Kidney (tissue), 14 donors: ENCODE data around the gene LRRC25. TPM values are rescaled to one million over a fixed set of nuclear protein-coding genes. Genes with fewer than 3 reads are reported as not detected.

Source experiments
- DNase-seq, 5 donors: peaks; one replicate each; pipeline ENCODE4 v3.0.0-alpha.2; 2013 to 2020
- FAIRE-seq: peaks from 2 replicates; lab custom pipeline; 2012; peaks lifted over from hg19 to GRCh38; lab: Jason Lieb, UNC
- H3K27ac ChIP-seq, 2 donors: one replicate each; pipeline ENCODE4 v1.7.0; 2013; ENCODE audit warnings: low read depth in 2 of 2, low read length in 2 of 2, inconsistent platforms in 1 of 2
- H3K27me3 ChIP-seq: one replicate; pipeline ENCODE4 v1.7.1; 2013; ENCODE audit warnings: low read length, inconsistent platforms; ENCODE audit not compliant: control insufficient read depth, insufficient read depth
- H3K36me3 ChIP-seq, 3 donors: one replicate each; pipeline versions ENCODE4 v1.7.0 to v1.7.1; 2013; ENCODE audit warnings: low read length in 3 of 3, control low read depth in 1 of 3, inconsistent platforms in 1 of 3; ENCODE audit not compliant: insufficient read depth in 3 of 3, control insufficient read depth in 2 of 3
- H3K4me1 ChIP-seq, 3 donors: one replicate each; pipeline versions ENCODE4 v1.7.0 to v1.7.1; 2013; ENCODE audit warnings: low read length in 3 of 3, inconsistent platforms in 1 of 3, low read depth in 1 of 3; ENCODE audit not compliant: control insufficient read depth in 2 of 3, insufficient read depth in 2 of 3
- H3K4me3 ChIP-seq, 3 donors: one replicate each; pipeline versions ENCODE4 v1.7.0 to v1.8.1; 2013; ENCODE audit warnings: low read length in 3 of 3, control low read depth in 1 of 3, inconsistent platforms in 1 of 3
- H3K9ac ChIP-seq, 3 donors: one replicate each; pipeline versions ENCODE4 v1.7.0 to v1.7.1; 2013; ENCODE audit warnings: low read length in 3 of 3, control low read depth in 1 of 3, inconsistent platforms in 1 of 3
- H3K9me3 ChIP-seq, 3 donors: one replicate each; pipeline versions ENCODE4 v1.7.0 to v1.7.1; 2013; ENCODE audit warnings: low read length in 3 of 3, control low read depth in 1 of 3, inconsistent platforms in 1 of 3; ENCODE audit not compliant: control insufficient read depth in 2 of 3, insufficient read depth in 1 of 3
- CTCF ChIP-seq: IDR thresholded peaks from 3 replicates; pipeline ENCODE4 v1.5.1; 2012; ENCODE audit warnings: mild to moderate bottlenecking, moderate library complexity, borderline replicate concordance; ENCODE audit not compliant: insufficient read depth; ENCODE audit errors: extremely low read depth
- intact Hi-C: fragments of 100-400 bp; cut with DNase I; formaldehyde crosslinking; loops from one replicate; pipeline ENCODE4 v1.11.1; 2022
- polyA plus RNA-seq: library from polyadenylated mRNA; stranded (reverse); fragments of 350-450 nt; fragmentation: Illumina TruSeq; extraction: RNeasy Lipid Tissue Mini Kit (QIAGEN cat#74804); gene quantifications from one replicate; pipeline ENCODE4 v1.2.3, GENCODE V29; 2014; ENCODE audit warnings: low read depth, low replicate concordance; ENCODE audit not compliant: insufficient read depth
- total RNA-seq: library from RNA; stranded (reverse); fragmentation: NEBNext Ultra II Directional; extraction: Animal tissue kit (Norgen Biotek cat#: 25700); gene quantifications from one replicate; pipeline ENCODE4 v1.2.1, GENCODE V29; 2021
- donor health status: control.
- donor health status: control.
- donor health status: control.
- donor health status: control.
- donor health status: control.
- donor health status: DM: yes; HTN: yes; CAD: no.
- donor health status: Normal renal cell carcinoma (clear cell type).

The LRRC25 gene
- total and polyA plus RNA-seq, 2 donors from 2014 or later: 2.7 to 13.1 TPM

- Histone ChIP-seq H3K27me3 (no peaks in the 10 kb centered on the region), H3K9ac (no peak overlapping the region), H3K4me3 (no peak overlapping the region), H3K9me3 (no peaks in the 10 kb centered on the region), H3K27ac (no peak overlapping the region), H3K4me1 (peaks cover 0 to 11% (median 0%) of the 10 kb centered on the region in 3 donors), H3K36me3 (no peaks in the 10 kb centered on the region)
- intact Hi-C loops: no loop called here
- peak in 1 of 5 donors; percentile 61 for DNase-seq
- no peak for FAIRE-seq
- no peak for TF ChIP-seq CTCF
Observed at GRCh38 chr19:18427743-18428113, 30.3 kb upstream of the LRRC25 start.

- FAIRE-seq (no peak), DNase-seq (peak in 1 of 5 donors; percentile 59)
- H3K4me1 ChIP-seq: peaks cover 0 to 11% (median 0%) of the 10 kb centered on the region in 3 donors
- H3K36me3 ChIP-seq: no peaks in the 10 kb centered on the region
- TF ChIP-seq CTCF: no peak
- H3K9me3 ChIP-seq: no peaks in the 10 kb centered on the region
- no peak overlapping the region for H3K9ac ChIP-seq
- no peaks in the 10 kb centered on the region for H3K27me3 ChIP-seq
- H3K27ac ChIP-seq: no peak overlapping the region
- H3K4me3 ChIP-seq: no peak overlapping the region
- intact Hi-C loops: no loop called here
Observed at GRCh38 chr19:18427080-18427742, 29.8 kb upstream of the LRRC25 start.

- FAIRE-seq (no peak), DNase-seq (no peak)
- no peaks in the 10 kb centered on the region for H3K27me3 ChIP-seq
- no peaks in the 10 kb centered on the region for H3K36me3 ChIP-seq
- no peak overlapping the region for H3K4me3 ChIP-seq
- H3K27ac ChIP-seq: no peak overlapping the region
- H3K9ac ChIP-seq: no peak overlapping the region
- H3K4me1 ChIP-seq: peaks cover 0 to 11% (median 0%) of the 10 kb centered on the region in 3 donors
- intact Hi-C loops: no loop called here
- no peaks in the 10 kb centered on the region for H3K9me3 ChIP-seq
- no peak for TF ChIP-seq CTCF
Observed at GRCh38 chr19:18426416-18426767, 29.0 kb upstream of the LRRC25 start.
